MCF 10A (cell line): Measurements from ENCODE around the gene ABR. TPM values are rescaled to one million over a fixed set of nuclear protein-coding genes. Genes with fewer than 3 reads are reported as not detected.

Source experiments
- BruUV-seq: library from RNA; stranded (reverse); fragments of 400-500 nt; replicated peaks from 2 replicates; lab custom pipeline; 2021; lab: Mats Ljungman, UMichigan
- CTCF ChIA-PET: fragments of 300-600 bp; sonication (Branson Sonifier 250); formaldehyde crosslinking; extraction: SDS; loops from one replicate; lab custom pipeline; 2021; ENCODE audit warnings: antibody characterized with exemption, inconsistent platforms; lab: Yijun Ruan, JAX
- POLR2A ChIA-PET: fragments of 300-600, 350-650 bp; sonication (Branson Sonifier 250); formaldehyde crosslinking; extraction: SDS; loops from one replicate; lab custom pipeline; 2020; ENCODE audit warnings: antibody characterized with exemption, inconsistent platforms; lab: Yijun Ruan, JAX
- DNase-seq: peaks from one replicate; pipeline ENCODE4 v3.0.0-alpha.2; 2018; ENCODE audit not compliant: unreplicated experiment
- H3K27ac Mint-ChIP-seq: one replicate; pipeline ENCODE4 v1.8.0; 2022; ENCODE audit warnings: mild to moderate bottlenecking, low read depth, mixed read lengths; ENCODE audit not compliant: unreplicated experiment
- H3K27me3 Mint-ChIP-seq: one replicate; pipeline ENCODE4 v1.8.0; 2022; ENCODE audit warnings: mixed read lengths; ENCODE audit not compliant: insufficient read depth, unreplicated experiment
- H3K36me3 Mint-ChIP-seq: one replicate; pipeline ENCODE4 v1.8.0; 2022; ENCODE audit warnings: mild to moderate bottlenecking, moderate library complexity, mixed read lengths; ENCODE audit not compliant: insufficient read depth, unreplicated experiment
- H3K4me1 Mint-ChIP-seq: one replicate; pipeline ENCODE4 v1.8.0; 2022; ENCODE audit warnings: mixed read lengths; ENCODE audit not compliant: insufficient read depth, unreplicated experiment
- H3K4me3 Mint-ChIP-seq: one replicate; pipeline ENCODE4 v1.8.0; 2022; ENCODE audit warnings: mild to moderate bottlenecking, moderate library complexity, mixed read lengths; ENCODE audit not compliant: unreplicated experiment
- H3K9me3 Mint-ChIP-seq: one replicate; pipeline ENCODE4 v1.8.0; 2022; ENCODE audit warnings: mixed read lengths; ENCODE audit not compliant: unreplicated experiment
- intact Hi-C: fragments of 100-400 bp; cut with micrococcal nuclease; formaldehyde crosslinking; loops from 2 replicates; pipeline ENCODE4 v1.14.1; 2022
- total RNA-seq: library from RNA; stranded (reverse); gene quantifications from 2 replicates; pipeline ENCODE4 v1.2.3, GENCODE V29; 2022
- TF ChIP-seq, protein P1 (sequence below): fragments of 200-600 bp; IDR thresholded peaks from one replicate; pipeline ENCODE4 v1.8.0; 2022; ENCODE audit warnings: antibody characterized with exemption, mild to moderate bottlenecking; ENCODE audit not compliant: unreplicated experiment

ABR gene
- total RNA-seq, 1 experiment from 2014 or later: 44.7 TPM

GRCh38 chr17:1041746-1042145 is 138.0 kb downstream of the ABR start:
- H3K27ac Mint-ChIP-seq: no peak overlapping the region
- CTCF ChIA-PET: interaction anchor here (4.1 kb wide), 1 partner anchor 14 kb away, joined by 28 read pairs; no protein-coding TSS in a partner anchor
- no peaks in the 10 kb centered on the region for H3K27me3 Mint-ChIP-seq
- BruUV-seq: no TSS peak
- DNase-seq: no peak
- H3K9me3 Mint-ChIP-seq: peaks cover 6% of the 10 kb centered on the region
- no peaks in the 10 kb centered on the region for H3K4me1 Mint-ChIP-seq
- TF ChIP-seq, protein P1, sequence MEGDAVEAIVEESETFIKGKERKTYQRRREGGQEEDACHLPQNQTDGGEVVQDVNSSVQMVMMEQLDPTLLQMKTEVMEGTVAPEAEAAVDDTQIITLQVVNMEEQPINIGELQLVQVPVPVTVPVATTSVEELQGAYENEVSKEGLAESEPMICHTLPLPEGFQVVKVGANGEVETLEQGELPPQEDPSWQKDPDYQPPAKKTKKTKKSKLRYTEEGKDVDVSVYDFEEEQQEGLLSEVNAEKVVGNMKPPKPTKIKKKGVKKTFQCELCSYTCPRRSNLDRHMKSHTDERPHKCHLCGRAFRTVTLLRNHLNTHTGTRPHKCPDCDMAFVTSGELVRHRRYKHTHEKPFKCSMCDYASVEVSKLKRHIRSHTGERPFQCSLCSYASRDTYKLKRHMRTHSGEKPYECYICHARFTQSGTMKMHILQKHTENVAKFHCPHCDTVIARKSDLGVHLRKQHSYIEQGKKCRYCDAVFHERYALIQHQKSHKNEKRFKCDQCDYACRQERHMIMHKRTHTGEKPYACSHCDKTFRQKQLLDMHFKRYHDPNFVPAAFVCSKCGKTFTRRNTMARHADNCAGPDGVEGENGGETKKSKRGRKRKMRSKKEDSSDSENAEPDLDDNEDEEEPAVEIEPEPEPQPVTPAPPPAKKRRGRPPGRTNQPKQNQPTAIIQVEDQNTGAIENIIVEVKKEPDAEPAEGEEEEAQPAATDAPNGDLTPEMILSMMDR: no peak
- intact Hi-C loops: no loop called here
- no peak overlapping the region for H3K4me3 Mint-ChIP-seq
- H3K36me3 Mint-ChIP-seq: peaks cover 10% of the 10 kb centered on the region
- POLR2A ChIA-PET: no interaction called here

DNA sequence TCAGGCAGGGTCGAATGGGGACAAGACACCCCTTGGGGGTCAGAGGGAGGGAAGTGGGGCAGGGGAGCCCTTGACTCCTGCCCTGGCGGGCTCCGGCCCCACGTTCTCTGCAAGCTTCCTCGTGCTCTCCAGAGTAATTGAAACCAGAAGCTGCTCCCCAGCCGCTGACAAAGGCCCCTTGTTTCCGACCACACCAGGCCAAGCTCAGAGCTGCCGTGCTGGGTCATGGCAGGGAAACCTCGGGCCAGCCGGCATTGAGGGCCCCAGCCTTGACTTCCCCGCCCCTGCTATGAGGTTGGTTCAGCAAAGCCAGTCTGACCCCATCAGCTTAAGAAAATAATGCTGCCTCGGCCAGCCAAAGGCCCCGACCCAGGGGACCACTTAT is 139.6 kb downstream of the ABR start:
- CTCF ChIA-PET: interaction anchor here (0.7 kb wide), 1 partner anchor 59 kb away, joined by 3 read pairs; no protein-coding TSS in a partner anchor
- no peak for DNase-seq
- POLR2A ChIA-PET: no interaction called here
- intact Hi-C loops: no loop called here
- Mint-ChIP-seq H3K9me3 (peaks cover 6% of the 10 kb centered on the region), H3K36me3 (peaks cover 10% of the 10 kb centered on the region), H3K27ac (no peak overlapping the region), H3K27me3 (no peaks in the 10 kb centered on the region), H3K4me3 (no peak overlapping the region), H3K4me1 (no peaks in the 10 kb centered on the region)
- TF ChIP-seq, protein P1: no peak
- BruUV-seq: no TSS peak

DNA sequence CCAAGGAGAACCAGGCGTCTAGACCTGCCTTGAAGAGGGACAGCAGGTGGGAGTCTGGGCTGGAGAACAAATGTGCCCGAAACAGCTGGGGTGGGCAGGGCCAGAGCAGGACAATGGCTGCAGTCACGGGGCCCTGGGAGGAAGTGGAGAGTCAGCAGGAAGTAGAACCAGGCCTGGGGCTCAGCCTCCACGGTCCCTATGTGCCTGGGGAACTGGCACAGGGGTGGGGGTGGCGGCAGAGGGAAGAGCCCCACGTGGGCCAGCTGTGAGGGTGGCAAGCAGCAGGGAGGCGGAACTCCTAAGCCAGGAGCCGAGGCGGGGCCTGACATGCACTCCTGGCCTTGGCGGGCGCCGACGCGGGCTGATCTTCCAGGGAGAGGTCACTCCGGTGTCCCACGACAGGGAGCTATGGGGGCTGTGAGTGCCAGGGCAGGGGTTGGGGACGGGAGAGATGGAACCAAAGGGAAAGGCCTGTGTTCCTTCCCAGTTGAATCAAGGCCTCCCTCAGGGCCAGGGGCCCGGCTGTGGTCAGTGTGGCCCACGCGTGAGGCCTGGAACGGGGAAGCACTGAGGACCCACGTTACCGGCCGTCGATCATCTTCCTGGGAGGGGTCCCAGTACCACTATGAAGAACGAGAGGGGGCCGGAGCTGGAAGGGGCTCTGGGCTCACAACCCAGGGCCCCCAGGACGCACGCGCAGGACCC is 140.1 kb downstream of the ABR start:
- intact Hi-C loops: no loop called here
- POLR2A ChIA-PET: interaction anchor here (0.7 kb wide), 1 partner anchor 56 kb away, joined by 3 read pairs; no protein-coding TSS in a partner anchor
- H3K27ac Mint-ChIP-seq: no peak overlapping the region

DNA sequence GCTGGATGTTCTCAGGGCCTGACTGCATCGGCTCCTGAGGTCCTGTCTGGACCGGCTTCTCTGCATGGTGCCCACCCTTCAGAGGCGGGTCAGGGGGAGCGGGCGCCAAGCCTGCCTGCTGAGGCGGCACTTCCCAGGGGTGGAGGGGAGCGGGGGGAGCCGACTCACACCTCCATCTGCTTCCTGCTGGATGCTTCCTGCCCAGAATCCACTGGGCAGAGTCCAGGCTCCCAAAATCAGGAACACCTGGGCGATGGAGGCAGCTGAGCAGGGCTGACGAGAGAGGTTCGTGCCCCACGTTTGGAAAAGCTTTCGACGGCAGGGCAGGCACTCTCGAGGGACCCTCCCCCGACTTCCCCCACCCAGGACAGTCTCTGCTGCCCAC is 140.7 kb downstream of the ABR start:
- CTCF ChIA-PET: interaction anchor here (1.8 kb wide), 1 partner anchor 17 kb away, joined by 8 read pairs; no protein-coding TSS in a partner anchor
- Mint-ChIP-seq H3K36me3 (peaks cover 10% of the 10 kb centered on the region), H3K9me3 (peaks cover 6% of the 10 kb centered on the region), H3K27me3 (no peaks in the 10 kb centered on the region), H3K27ac (no peak overlapping the region), H3K4me1 (no peaks in the 10 kb centered on the region), H3K4me3 (no peak overlapping the region)
- no peak for DNase-seq
- BruUV-seq: no TSS peak
- intact Hi-C loops: no loop called here
- POLR2A ChIA-PET: interaction anchor here (0.7 kb wide), 1 partner anchor 57 kb away, joined by 3 read pairs; no protein-coding TSS in a partner anchor
- TF ChIP-seq, protein P1: no peak

More for the DNA sequence above, 140.1 kb downstream of the ABR start:
- DNase-seq: no peak
- H3K9me3 Mint-ChIP-seq: peaks cover 6% of the 10 kb centered on the region
- TF ChIP-seq, protein P1: no peak
- H3K27me3 Mint-ChIP-seq: no peaks in the 10 kb centered on the region
- BruUV-seq: no TSS peak
- CTCF ChIA-PET: interaction anchor here (0.7 to 1.8 kb wide), 2 partner anchors 17 to 58 kb away, joined by 3 to 8 read pairs; no protein-coding TSS in a partner anchor
- H3K36me3 Mint-ChIP-seq: peaks cover 10% of the 10 kb centered on the region
- H3K4me1 Mint-ChIP-seq: no peaks in the 10 kb centered on the region
- H3K4me3 Mint-ChIP-seq: no peak overlapping the region
